ENCODE measurements around the gene PRF1. TPM values are rescaled to one million over a fixed set of nuclear protein-coding genes. Genes with fewer than 3 reads are reported as not detected.

Gene PRF1
- total and polyA plus RNA-seq, 3 experiments from 2014 or later, result 94.8 to 762 (median 95.7) TPM

GRCh38 chr10:70587045-70587658, 15.4 kb downstream of the PRF1 start:
- Mint-ChIP-seq H3K27ac (peak overlapping the region in 1 of 8 donors; percentile 43), H3K36me3 (peaks cover 0 to 4% (median 1%) of the 10 kb centered on the region in 3 donors), H3K4me3 (no peak overlapping the region), H3K4me1 (peaks cover 17 to 31% (median 27%) of the 10 kb centered on the region in 3 donors), H3K27me3 (no peaks in the 10 kb centered on the region), H3K9me3 (no peaks in the 10 kb centered on the region)
- no peaks in the 10 kb centered on the region for H3K36me3 ChIP-seq (ENCODE audit: insufficient read depth, low read length)
- H3K4me3 ChIP-seq (ENCODE audit: low read length), result no peak overlapping the region
- H3K27me3 ChIP-seq (ENCODE audit: insufficient read depth, low read length, poor library complexity, severe bottlenecking), result no peaks in the 10 kb centered on the region
- no peaks in the 10 kb centered on the region for H3K9me3 ChIP-seq (ENCODE audit: low read length)
- no peak for DNase-seq
- H3K27ac ChIP-seq (ENCODE audit: low read depth, low read length), result no peak overlapping the region
- ChIA-PET CTCF (no interaction called here), POLR2A (no interaction called here)
- H3K4me1 ChIP-seq (ENCODE audit: insufficient read depth, low read length), result peaks cover 5% of the 10 kb centered on the region

- Mint-ChIP-seq H3K4me3 (no peak overlapping the region), H3K9me3 (no peaks in the 10 kb centered on the region), H3K27me3 (no peaks in the 10 kb centered on the region), H3K36me3 (peaks cover 0 to 4% (median 0%) of the 10 kb centered on the region in 3 donors), H3K4me1 (peaks cover 15 to 27% (median 22%) of the 10 kb centered on the region in 3 donors), H3K27ac (no peak overlapping the region)
- Histone ChIP-seq H3K27ac (ENCODE audit: low read depth, low read length) (no peak overlapping the region), H3K27me3 (ENCODE audit: insufficient read depth, low read length, poor library complexity, severe bottlenecking) (no peaks in the 10 kb centered on the region), H3K9me3 (ENCODE audit: low read length) (no peaks in the 10 kb centered on the region), H3K4me1 (ENCODE audit: insufficient read depth, low read length) (peaks cover 5% of the 10 kb centered on the region), H3K4me3 (ENCODE audit: low read length) (no peak overlapping the region), H3K36me3 (ENCODE audit: insufficient read depth, low read length) (no peaks in the 10 kb centered on the region)
- ChIA-PET POLR2A (no interaction called here), CTCF (interaction anchor here (0.7 to 0.8 kb wide), 2 partner anchors 9 to 27 kb away, joined by 3 to 4 read pairs; no protein-coding TSS in a partner anchor)
- peak in 1 of 5 donors; percentile 20 for DNase-seq
Measured at GRCh38 chr10:70586348-70586930, 16.1 kb downstream of the PRF1 start.

- Mint-ChIP-seq H3K36me3 (peaks cover 0 to 4% (median 0%) of the 10 kb centered on the region in 3 donors), H3K9me3 (no peaks in the 10 kb centered on the region), H3K27me3 (no peaks in the 10 kb centered on the region), H3K4me3 (no peak overlapping the region), H3K4me1 (peaks cover 12 to 22% (median 18%) of the 10 kb centered on the region in 3 donors), H3K27ac (peak overlapping the region in 2 of 8 donors; percentile 12 to 58)
- no peak overlapping the region for H3K4me3 ChIP-seq (ENCODE audit: low read length)
- H3K27me3 ChIP-seq (ENCODE audit: insufficient read depth, low read length, poor library complexity, severe bottlenecking), result no peaks in the 10 kb centered on the region
- DNase-seq, result peak in 1 of 5 donors; percentile 18
- ChIA-PET CTCF (interaction anchor here (0.7 to 0.8 kb wide), 2 partner anchors 8 to 27 kb away, joined by 3 to 4 read pairs; no protein-coding TSS in a partner anchor), POLR2A (no interaction called here)
- peaks cover 1% of the 10 kb centered on the region for H3K4me1 ChIP-seq (ENCODE audit: insufficient read depth, low read length)
- H3K9me3 ChIP-seq (ENCODE audit: low read length), result no peaks in the 10 kb centered on the region
- no peaks in the 10 kb centered on the region for H3K36me3 ChIP-seq (ENCODE audit: insufficient read depth, low read length)
- no peak overlapping the region for H3K27ac ChIP-seq (ENCODE audit: low read depth, low read length)
Measured at GRCh38 chr10:70585578-70586169, 16.9 kb downstream of the PRF1 start.

- peak in 1 of 5 donors; percentile 22 for DNase-seq
- no peak overlapping the region for H3K27ac ChIP-seq (ENCODE audit: low read depth, low read length)
- CTCF ChIA-PET, result interaction anchor here (1.1 to 1.6 kb wide), 2 partner anchors 26 to 34 kb away, joined by 3 to 6 read pairs; no protein-coding TSS in a partner anchor
Measured at GRCh38 chr10:70584909-70585544, 17.5 kb downstream of the PRF1 start.

GRCh38 chr10:70584366-70584765, 18.2 kb downstream of the PRF1 start:
- H3K9me3 ChIP-seq (ENCODE audit: low read length), result no peaks in the 10 kb centered on the region
- H3K27ac ChIP-seq (ENCODE audit: low read depth, low read length), result no peak overlapping the region
- H3K4me1 ChIP-seq (ENCODE audit: insufficient read depth, low read length), result peaks cover 11% of the 10 kb centered on the region
- no peaks in the 10 kb centered on the region for H3K36me3 ChIP-seq (ENCODE audit: insufficient read depth, low read length)
- no peaks in the 10 kb centered on the region for H3K27me3 Mint-ChIP-seq
- ChIA-PET CTCF (interaction anchor here (1.1 to 1.6 kb wide), 2 partner anchors 26 to 35 kb away, joined by 3 to 6 read pairs; no protein-coding TSS in a partner anchor), POLR2A (interaction anchor here (0.5 kb wide), 1 partner anchor 20 kb away, joined by 4 read pairs; no protein-coding TSS in a partner anchor)
- peak in 1 of 5 donors; percentile 15 for DNase-seq
- H3K4me3 ChIP-seq (ENCODE audit: low read length), result no peak overlapping the region
- no peak overlapping the region for H3K4me3 Mint-ChIP-seq
- peaks cover 0 to 4% (median 0%) of the 10 kb centered on the region in 3 donors for H3K36me3 Mint-ChIP-seq
- no peaks in the 10 kb centered on the region for H3K27me3 ChIP-seq (ENCODE audit: insufficient read depth, low read length, poor library complexity, severe bottlenecking)
- no peaks in the 10 kb centered on the region for H3K9me3 Mint-ChIP-seq
- peak overlapping the region in 1 of 8 donors; percentile 54 for H3K27ac Mint-ChIP-seq
- H3K4me1 Mint-ChIP-seq, result peaks cover 13 to 26% (median 22%) of the 10 kb centered on the region in 3 donors

More at GRCh38 chr10:70584909-70585544, 17.5 kb downstream of the PRF1 start:
- Mint-ChIP-seq H3K27ac (peak overlapping the region in 1 of 8 donors; percentile 12), H3K27me3 (no peaks in the 10 kb centered on the region), H3K4me3 (no peak overlapping the region), H3K4me1 (peaks cover 11 to 23% (median 22%) of the 10 kb centered on the region in 3 donors), H3K9me3 (no peaks in the 10 kb centered on the region), H3K36me3 (peaks cover 0 to 4% (median 0%) of the 10 kb centered on the region in 3 donors)
- peaks cover 4% of the 10 kb centered on the region for H3K4me1 ChIP-seq (ENCODE audit: insufficient read depth, low read length)
- POLR2A ChIA-PET, result interaction anchor here (0.5 kb wide), 1 partner anchor 20 kb away, joined by 4 read pairs; no protein-coding TSS in a partner anchor
- no peaks in the 10 kb centered on the region for H3K9me3 ChIP-seq (ENCODE audit: low read length)
- no peaks in the 10 kb centered on the region for H3K27me3 ChIP-seq (ENCODE audit: insufficient read depth, low read length, poor library complexity, severe bottlenecking)
- no peak overlapping the region for H3K4me3 ChIP-seq (ENCODE audit: low read length)
- H3K36me3 ChIP-seq (ENCODE audit: insufficient read depth, low read length), result no peaks in the 10 kb centered on the region

GRCh38 chr10:70583669-70584037, 18.9 kb downstream of the PRF1 start:
- H3K36me3 Mint-ChIP-seq, result no peaks in the 10 kb centered on the region

GRCh38 chr10:70582793-70583668, 19.5 kb downstream of the PRF1 start:
- Histone ChIP-seq H3K4me1 (ENCODE audit: insufficient read depth, low read length) (peaks cover 23% of the 10 kb centered on the region), H3K27ac (ENCODE audit: low read depth, low read length) (no peak overlapping the region), H3K27me3 (ENCODE audit: insufficient read depth, low read length, poor library complexity, severe bottlenecking) (no peaks in the 10 kb centered on the region), H3K9me3 (ENCODE audit: low read length) (no peaks in the 10 kb centered on the region), H3K4me3 (ENCODE audit: low read length) (no peak overlapping the region), H3K36me3 (ENCODE audit: insufficient read depth, low read length) (no peaks in the 10 kb centered on the region)
- H3K9me3 Mint-ChIP-seq, result no peaks in the 10 kb centered on the region
- ChIA-PET POLR2A (no interaction called here), CTCF (interaction anchor here (1.2 kb wide), 1 partner anchor 15 kb away, joined by 3 read pairs; no protein-coding TSS in a partner anchor)
- H3K36me3 Mint-ChIP-seq, result no peaks in the 10 kb centered on the region
- DNase-seq, result peak in 1 of 5 donors; percentile 29
- no peak overlapping the region for H3K27ac Mint-ChIP-seq
- H3K4me3 Mint-ChIP-seq, result no peak overlapping the region
- H3K4me1 Mint-ChIP-seq, result peaks cover 24 to 28% (median 25%) of the 10 kb centered on the region in 3 donors
- H3K27me3 Mint-ChIP-seq, result no peaks in the 10 kb centered on the region

More at GRCh38 chr10:70583669-70584037, 18.9 kb downstream of the PRF1 start:
- no peaks in the 10 kb centered on the region for H3K27me3 Mint-ChIP-seq
- Histone ChIP-seq H3K4me1 (ENCODE audit: insufficient read depth, low read length) (peaks cover 18% of the 10 kb centered on the region), H3K36me3 (ENCODE audit: insufficient read depth, low read length) (no peaks in the 10 kb centered on the region), H3K27me3 (ENCODE audit: insufficient read depth, low read length, poor library complexity, severe bottlenecking) (no peaks in the 10 kb centered on the region), H3K4me3 (ENCODE audit: low read length) (no peak overlapping the region), H3K27ac (ENCODE audit: low read depth, low read length) (no peak overlapping the region), H3K9me3 (ENCODE audit: low read length) (no peaks in the 10 kb centered on the region)
- ChIA-PET CTCF (interaction anchor here (1.6 kb wide), 1 partner anchor 25 kb away, joined by 6 read pairs; no protein-coding TSS in a partner anchor), POLR2A (no interaction called here)
- no peak overlapping the region for H3K4me3 Mint-ChIP-seq
- DNase-seq, result peak in 1 of 5 donors; percentile 7
- H3K9me3 Mint-ChIP-seq, result no peaks in the 10 kb centered on the region
- no peak overlapping the region for H3K27ac Mint-ChIP-seq
- H3K4me1 Mint-ChIP-seq, result peaks cover 19 to 26% (median 23%) of the 10 kb centered on the region in 3 donors
